ENCODE results near the gene RDH12.

RDH12 gene

GRCh38 chr14:67757175-67757574 is 55.5 kb downstream of the RDH12 start:
- no peak for DNase-seq

DNA sequence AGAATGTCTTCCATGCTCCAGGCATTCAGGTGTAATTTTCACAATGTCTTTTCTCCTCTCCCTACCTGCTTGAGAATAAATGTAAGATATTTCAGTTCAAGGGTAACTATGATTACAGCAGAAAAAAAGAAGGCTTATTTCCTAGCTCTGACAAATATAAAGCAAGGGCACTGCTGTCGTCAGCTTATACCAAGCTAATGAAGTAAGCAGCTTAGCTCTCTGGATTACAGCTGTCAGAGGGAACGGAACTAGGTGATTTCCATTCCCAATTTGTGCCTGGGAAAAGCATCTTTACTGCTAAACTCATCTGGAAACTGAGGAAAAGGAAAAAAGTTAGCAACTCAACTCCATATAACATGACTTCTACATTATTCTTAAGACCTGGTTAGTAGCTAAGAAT is 58.2 kb downstream of the RDH12 start:
- DNase-seq = no peak

DNA sequence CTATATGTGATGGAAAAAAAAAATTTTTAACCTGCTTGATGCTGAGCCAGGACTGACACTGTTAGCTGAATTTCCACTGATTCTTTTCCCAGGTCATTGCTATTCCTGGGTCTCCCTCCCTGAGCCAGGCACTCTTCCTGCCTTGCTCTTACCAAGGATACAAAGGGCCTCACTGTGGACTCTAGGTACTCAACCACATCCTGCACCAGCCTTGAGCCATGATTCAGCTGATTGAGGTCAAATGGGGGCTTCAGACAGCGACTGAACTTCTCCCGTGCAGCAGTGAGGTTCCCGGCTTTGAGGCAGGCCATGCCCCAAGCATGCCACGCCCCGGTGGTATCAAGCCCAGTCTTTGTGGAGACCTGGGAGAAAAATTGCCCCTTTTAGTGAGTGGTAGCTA is 60.4 kb downstream of the RDH12 start:
- no peak for DNase-seq

DNA sequence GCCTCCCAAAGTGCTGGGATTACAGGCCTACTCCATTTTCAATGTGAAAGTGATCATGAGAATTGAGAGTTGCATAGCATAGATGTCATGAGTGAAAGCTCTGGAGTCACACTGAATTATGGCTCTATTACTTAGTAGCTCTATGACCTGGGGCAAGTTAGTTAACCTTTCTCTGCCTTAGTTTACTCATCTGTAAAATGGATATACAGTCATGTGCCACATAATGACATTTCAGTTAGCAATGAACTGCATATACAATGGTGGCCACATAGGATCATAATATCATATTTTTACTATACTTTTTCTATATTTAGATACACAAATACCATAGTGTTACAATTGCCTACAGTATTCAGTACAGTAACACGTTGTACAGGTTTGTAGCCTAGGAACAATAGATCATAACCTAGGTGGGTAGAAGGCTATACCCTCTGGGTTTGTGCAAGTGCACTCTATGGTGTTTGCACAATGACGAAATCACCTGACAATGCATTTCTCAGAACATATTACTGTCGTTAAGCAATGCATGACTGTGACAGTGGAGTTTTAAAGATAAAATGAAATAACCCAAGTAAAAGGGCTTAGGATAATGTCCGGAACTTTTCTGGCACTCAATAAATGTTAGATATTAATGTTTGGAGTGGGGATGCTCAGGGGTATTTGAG is 61.6 kb downstream of the RDH12 start:
- no peak for DNase-seq

GRCh38 chr14:67764496-67764895 is 62.8 kb downstream of the RDH12 start:
- DNase-seq = no peak

DNA sequence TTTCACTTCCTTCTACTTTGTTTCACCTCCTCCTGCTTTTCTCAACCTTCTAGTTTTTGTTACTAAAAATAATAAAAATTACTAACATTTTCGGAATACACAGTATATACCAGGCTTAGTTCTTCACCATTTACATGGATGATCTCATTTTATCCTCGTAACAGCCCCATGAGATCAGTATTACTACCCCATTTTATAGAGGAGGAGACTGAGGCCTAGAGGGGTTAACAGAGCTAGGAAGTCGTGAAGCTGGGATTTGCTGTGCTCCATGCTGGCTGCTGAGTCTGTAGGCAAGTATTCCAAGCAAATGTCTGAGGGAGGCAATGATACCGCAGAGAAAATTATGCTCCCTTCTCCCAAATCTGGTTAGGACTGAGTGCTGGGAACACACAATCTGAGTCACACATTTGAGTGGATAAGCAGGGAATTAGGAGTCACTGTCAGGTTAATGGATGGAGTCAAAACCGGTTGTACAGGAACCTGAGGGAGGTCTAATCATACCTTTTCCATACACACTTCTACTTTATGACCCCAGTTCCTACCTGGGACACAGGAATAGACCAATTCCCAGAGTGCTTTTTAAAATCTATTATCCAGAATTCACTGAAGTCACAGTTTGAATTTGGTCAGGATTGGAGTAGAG is 63.6 kb downstream of the RDH12 start:
- DNase-seq = no peak

DNA sequence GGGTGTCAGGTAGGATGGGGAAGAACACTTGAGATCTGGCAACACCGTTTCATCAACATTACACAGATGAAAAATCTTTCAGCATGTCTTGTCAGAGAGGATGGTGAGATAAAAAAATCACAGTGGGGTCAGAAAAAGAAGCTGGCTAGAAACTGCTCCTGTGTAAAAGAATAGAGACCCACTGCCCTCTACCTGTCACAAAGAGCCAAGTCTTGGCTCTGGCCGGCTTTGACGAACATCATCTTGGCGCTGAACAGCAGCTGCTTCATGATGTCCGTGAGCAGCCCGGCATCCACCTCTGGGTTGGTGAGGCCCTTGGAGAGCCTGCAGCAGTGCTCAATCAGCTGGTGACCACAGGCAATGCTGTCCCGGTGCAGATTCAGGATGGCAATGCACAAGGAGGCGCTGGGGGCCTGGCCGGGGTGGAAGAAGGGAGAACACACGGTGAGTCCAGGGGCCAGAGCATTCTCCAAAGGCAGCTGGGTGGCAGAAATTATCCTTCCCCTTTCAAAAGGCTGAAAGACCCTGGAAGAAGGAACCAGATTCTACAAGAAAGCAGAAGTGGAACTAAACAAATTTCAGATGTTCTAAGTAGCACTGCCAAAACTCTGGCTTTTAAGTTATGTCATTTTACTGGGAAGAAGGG is 64.5 kb downstream of the RDH12 start:
- DNase-seq = no peak

DNA sequence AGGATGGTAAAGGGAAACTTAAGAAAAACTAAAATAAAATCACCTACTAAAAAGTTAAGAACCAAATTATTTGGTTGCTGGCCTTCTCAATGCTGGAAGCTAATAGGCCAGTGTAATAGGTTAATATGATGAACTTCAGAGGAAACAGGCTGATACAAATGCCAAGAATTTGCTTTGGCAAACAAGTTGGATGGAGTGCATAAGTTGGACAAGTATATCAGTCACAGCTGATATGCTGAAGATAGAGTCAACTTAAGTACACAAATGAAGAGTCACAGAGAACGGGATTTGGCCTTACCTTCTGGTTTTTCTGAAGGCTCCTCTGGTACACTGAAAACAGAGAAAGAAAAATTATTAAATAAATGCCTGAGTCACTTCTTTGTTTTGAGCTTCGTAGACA is 66.5 kb downstream of the RDH12 start:
- DNase-seq = no peak

- no peak for DNase-seq
Measured at GRCh38 chr14:67773844-67774377, 72.2 kb downstream of the RDH12 start.

DNA sequence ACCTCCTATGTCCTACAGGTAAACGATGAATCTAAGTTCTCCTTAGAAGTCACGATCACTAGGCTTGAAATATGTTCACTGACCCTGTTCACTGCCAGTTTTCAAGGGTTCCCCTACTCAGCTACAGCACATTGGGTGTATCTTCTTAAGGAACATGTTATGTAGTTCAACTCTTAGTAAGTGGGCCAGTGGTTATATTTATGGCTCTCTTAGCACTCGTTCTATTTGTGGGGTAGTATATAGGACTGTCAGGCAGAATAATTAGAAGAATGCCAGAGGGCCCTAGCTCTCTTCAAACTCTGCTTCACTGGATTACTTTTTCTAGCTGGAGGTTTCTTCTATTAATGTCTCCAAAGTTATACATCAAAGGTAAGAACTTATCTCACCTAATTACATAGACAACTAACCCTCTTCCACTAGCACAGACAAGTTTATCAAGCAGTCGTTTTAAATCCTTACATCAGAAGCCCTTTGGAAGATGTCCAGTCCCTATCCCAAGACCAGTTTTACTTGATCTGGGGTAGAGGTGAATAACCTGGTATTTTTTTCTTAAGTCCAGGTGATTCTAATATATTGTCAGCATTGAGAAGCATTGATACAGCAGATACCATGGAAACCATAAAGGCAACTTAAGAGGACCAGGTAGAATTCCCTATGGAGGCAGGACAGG is 75.1 kb downstream of the RDH12 start:
- no peak for DNase-seq

DNA sequence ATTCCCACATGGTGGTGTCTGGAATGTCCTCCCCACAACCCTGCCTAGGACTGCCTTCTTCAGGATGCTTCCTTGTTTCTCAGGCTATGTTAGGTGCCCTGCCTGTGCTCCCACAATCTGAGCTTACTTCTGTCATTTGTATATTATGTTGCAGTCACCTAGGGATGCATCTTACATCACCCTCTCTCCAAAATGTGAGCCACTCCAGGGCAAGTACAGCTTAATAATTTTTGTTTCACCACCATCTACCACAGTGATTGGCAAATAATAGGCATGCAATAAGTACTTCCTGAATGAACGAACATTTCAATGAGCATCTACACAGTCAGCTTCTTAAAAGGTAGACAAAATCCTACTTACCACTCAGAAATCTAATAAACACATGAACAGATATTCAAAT is 77.1 kb downstream of the RDH12 start:
- DNase-seq = no peak

DNA sequence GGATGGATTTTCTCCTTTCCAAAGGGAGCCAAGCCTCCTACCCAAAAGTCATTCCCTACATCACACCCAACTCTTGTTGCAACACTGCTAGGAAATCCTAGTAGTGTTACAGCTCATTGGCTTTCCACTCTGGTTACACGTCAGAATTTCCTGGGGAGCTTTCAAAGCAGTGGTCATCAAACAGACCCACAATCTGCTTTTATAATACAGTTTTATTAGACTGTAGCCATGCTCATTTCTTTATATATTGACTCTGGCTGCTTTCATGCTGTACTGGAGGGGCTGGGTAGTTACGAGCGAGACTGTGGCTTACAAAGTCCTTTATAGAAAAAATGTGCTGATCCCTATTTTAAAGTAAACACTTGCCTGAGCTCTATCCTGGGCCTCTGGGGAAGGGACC is 80.4 kb downstream of the RDH12 start:
- no peak for DNase-seq

All from NCI-H446 treated with DMSO at 0.1 percent for 48 hours (cell line).